CD1c-positive myeloid dendritic cell (primary cell): ENCODE data around the gene WFIKKN2.

Source experiments
- DNase-seq: peaks from one replicate; pipeline ENCODE4 v3.0.0-alpha.2; 2016; ENCODE audit errors: extremely low spot score

WFIKKN2 gene

GRCh38 chr17:50834429-50835300 lies 721 bp upstream of the WFIKKN2 start:
- DNase-seq, result no peak

- no peak for DNase-seq
Measured at GRCh38 chr17:50836826-50837225, 1.4 kb downstream of the WFIKKN2 start.

- DNase-seq, result no peak
Measured at GRCh38 chr17:50837286-50837979, 2.0 kb downstream of the WFIKKN2 start.

GRCh38 chr17:50837980-50838954 lies 2.9 kb downstream of the WFIKKN2 start:
- no peak for DNase-seq

- DNase-seq, result no peak
Measured at GRCh38 chr17:50839591-50840310, 4.4 kb downstream of the WFIKKN2 start.

- DNase-seq, result no peak
Measured at GRCh38 chr17:50840311-50840851, 5.0 kb downstream of the WFIKKN2 start.

GRCh38 chr17:50841277-50841948 lies 6.0 kb downstream of the WFIKKN2 start:
- no peak for DNase-seq

GRCh38 chr17:50841949-50842354 lies 6.6 kb downstream of the WFIKKN2 start:
- DNase-seq, result peak; percentile 73

GRCh38 chr17:50842506-50843149 lies 7.2 kb downstream of the WFIKKN2 start:
- no peak for DNase-seq

GRCh38 chr17:50843150-50843905 lies 7.9 kb downstream of the WFIKKN2 start:
- DNase-seq, result no peak

- DNase-seq, result no peak
Measured at GRCh38 chr17:50844117-50844700, 8.8 kb downstream of the WFIKKN2 start.

GRCh38 chr17:50845240-50846147 lies 10.1 kb downstream of the WFIKKN2 start:
- DNase-seq, result no peak

- no peak for DNase-seq
Measured at GRCh38 chr17:50847566-50847965, 12.2 kb downstream of the WFIKKN2 start.

GRCh38 chr17:50848039-50848438 lies 12.7 kb downstream of the WFIKKN2 start:
- DNase-seq, result no peak

GRCh38 chr17:50848711-50849110 lies 13.3 kb downstream of the WFIKKN2 start:
- DNase-seq, result peak; percentile 71

GRCh38 chr17:50850640-50851039 lies 15.3 kb downstream of the WFIKKN2 start:
- no peak for DNase-seq

- no peak for DNase-seq
Measured at GRCh38 chr17:50853015-50853615, 17.7 kb downstream of the WFIKKN2 start.
